CD14-positive monocyte (primary cell): ENCODE data around the gene MLYCD. TPM values are rescaled to one million over a fixed set of nuclear protein-coding genes. Genes with fewer than 3 reads are reported as not detected.

Source experiments
- DNase-seq, 3 donors: peaks; one replicate each; pipeline ENCODE4 v3.0.0-alpha.2; 2011 to 2022
- H2AFZ ChIP-seq: 2 replicates; pipeline ENCODE4 v1.6.0; 2012; ENCODE audit warnings: mild to moderate bottlenecking, low read depth, low read length, inconsistent platforms; ENCODE audit not compliant: insufficient read depth, poor library complexity, severe bottlenecking
- H3K27ac ChIP-seq, 2 donors: 1 replicate in 1 of 2; 2 replicates in 1 of 2; pipeline ENCODE4 v1.5.1; 2012 to 2013; ENCODE audit warnings: low read length in 2 of 2, control low read depth in 1 of 2, inconsistent platforms in 1 of 2, low read depth in 1 of 2, mild to moderate bottlenecking in 1 of 2
- H3K27me3 ChIP-seq, 2 donors: one replicate each; pipeline versions ENCODE4 v1.6.0 to v1.6.1; 2011 to 2013; ENCODE audit warnings: low read length in 2 of 2; ENCODE audit not compliant: control insufficient read depth in 2 of 2, insufficient read depth in 2 of 2
- H3K36me3 ChIP-seq, 2 donors: replicated peaks in 1 of 2; 1 replicate in 1 of 2; 2 replicates in 1 of 2; pipeline versions ENCODE4 v1.5.1 to v1.6.1; 2012 to 2013; ENCODE audit warnings: low read length in 2 of 2, control low read depth in 1 of 2, inconsistent platforms in 1 of 2, mild to moderate bottlenecking in 1 of 2; ENCODE audit not compliant: insufficient read depth in 2 of 2, control insufficient read depth in 1 of 2
- H3K4me1 ChIP-seq, 2 donors: 1 replicate in 1 of 2; 2 replicates in 1 of 2; pipeline versions ENCODE4 v1.5.1 to v1.6.1; 2012 to 2013; ENCODE audit warnings: low read length in 2 of 2, control low read depth in 1 of 2, inconsistent platforms in 1 of 2, mild to moderate bottlenecking in 1 of 2, moderate library complexity in 1 of 2; ENCODE audit not compliant: insufficient read depth in 2 of 2, control insufficient read depth in 1 of 2
- H3K4me2 ChIP-seq: replicated peaks from 2 replicates; pipeline ENCODE3; 2012; ENCODE audit warnings: low read length, moderate library complexity, mild to moderate bottlenecking; ENCODE audit not compliant: poor library complexity, severe bottlenecking; ENCODE audit errors: extremely low read depth
- H3K4me3 ChIP-seq, 3 experiments: fragments of 200-600 bp in 1 of 3; sonication (generic) in 1 of 3; replicated peaks in 1 of 3; 1 replicate in 2 of 3; 2 replicates in 1 of 3; pipeline ENCODE4 v1.5.1; 2011 to 2013; ENCODE audit warnings: low read length in 3 of 3, mild to moderate bottlenecking in 3 of 3, control low read depth in 2 of 3, low read depth in 2 of 3, inconsistent platforms in 1 of 3, moderate library complexity in 1 of 3
- H3K79me2 ChIP-seq: 2 replicates; pipeline ENCODE4 v1.6.0; 2012; ENCODE audit warnings: mild to moderate bottlenecking, control low read depth, inconsistent platforms, low read length, moderate library complexity; ENCODE audit not compliant: insufficient read depth
- H3K9ac ChIP-seq: 2 replicates; pipeline ENCODE4 v1.6.0; 2017; ENCODE audit warnings: low read length, mild to moderate bottlenecking; ENCODE audit not compliant: insufficient read depth, poor library complexity, severe bottlenecking
- H3K9me3 ChIP-seq, 2 donors: replicated peaks in 1 of 2; 1 replicate in 1 of 2; 2 replicates in 1 of 2; pipeline versions ENCODE4 v1.5.1 to v1.6.1; 2012 to 2013; ENCODE audit warnings: low read length in 2 of 2, control low read depth in 1 of 2; ENCODE audit not compliant: control insufficient read depth in 1 of 2, insufficient read depth in 1 of 2
- H4K20me1 ChIP-seq: 2 replicates; pipeline ENCODE4 v1.6.0; 2012; ENCODE audit warnings: mild to moderate bottlenecking, low read length, control low read depth, moderate library complexity; ENCODE audit not compliant: insufficient read depth
- H3K27ac Mint-ChIP-seq, 7 donors: one replicate each; pipeline ENCODE4 v1.8.0; 2020; ENCODE audit warnings: mild to moderate bottlenecking in 7 of 7, mixed read lengths in 7 of 7, moderate library complexity in 6 of 7, inconsistent platforms in 2 of 7
- H3K27me3 Mint-ChIP-seq, 3 donors: one replicate each; pipeline ENCODE4 v1.8.0; 2021 to 2022; ENCODE audit warnings: low read depth in 3 of 3, mild to moderate bottlenecking in 3 of 3, mixed read lengths in 3 of 3, moderate library complexity in 3 of 3, inconsistent platforms in 1 of 3
- H3K36me3 Mint-ChIP-seq, 2 donors: one replicate each; pipeline ENCODE4 v1.8.0; 2020; ENCODE audit warnings: mixed read lengths in 2 of 2, inconsistent platforms in 1 of 2, mild to moderate bottlenecking in 1 of 2
- H3K4me1 Mint-ChIP-seq: one replicate; pipeline ENCODE4 v1.8.0; 2020; ENCODE audit warnings: mild to moderate bottlenecking, mixed read lengths
- H3K4me3 Mint-ChIP-seq, 2 donors: one replicate each; pipeline ENCODE4 v1.8.0; 2020; ENCODE audit warnings: mild to moderate bottlenecking in 2 of 2, mixed read lengths in 2 of 2, moderate library complexity in 1 of 2
- H3K9me3 Mint-ChIP-seq, 7 donors: one replicate each; pipeline ENCODE4 v1.8.0; 2020 to 2022; ENCODE audit warnings: mixed read lengths in 7 of 7, mild to moderate bottlenecking in 6 of 7, moderate library complexity in 6 of 7, inconsistent platforms in 2 of 7
- WGBS: methylation state at CpG from one replicate; pipeline ENCODE4 v1.1.5; 2013; ENCODE audit warnings: missing lambda C conversion rate; ENCODE audit not compliant: insufficient coverage; 5-methylcytosine and 5-hydroxymethylcytosine counted together
- intact Hi-C, 2 donors: fragments of 100-400 bp; cut with micrococcal nuclease; formaldehyde crosslinking; loops; one replicate each; pipeline versions ENCODE4 v1.15.0 to v1.15.1; 2023
- polyA plus RNA-seq, 3 donors: library from polyadenylated mRNA; depleted of rRNA in 1 of 3; unstranded in 2 of 3; stranded (reverse) in 1 of 3; fragments of 300-500 nt in 2 of 3; fragments of >200 nt in 1 of 3; fragmentation: Illumina TruSeq in 2 of 3; gene quantifications; 1 replicate in 2 of 3; 2 replicates in 1 of 3; pipeline ENCODE4 v1.2.3, GENCODE V29; 2012 to 2021
- TF ChIP-seq, protein P1 (sequence below): fragments of 200-600 bp; IDR thresholded peaks from one replicate; pipeline ENCODE4 v1.8.0; 2022; ENCODE audit warnings: antibody characterized with exemption, mild to moderate bottlenecking

MLYCD gene
- polyA plus RNA-seq, 3 donors = 1.2 to 2.4 (median 1.3) TPM

DNA sequence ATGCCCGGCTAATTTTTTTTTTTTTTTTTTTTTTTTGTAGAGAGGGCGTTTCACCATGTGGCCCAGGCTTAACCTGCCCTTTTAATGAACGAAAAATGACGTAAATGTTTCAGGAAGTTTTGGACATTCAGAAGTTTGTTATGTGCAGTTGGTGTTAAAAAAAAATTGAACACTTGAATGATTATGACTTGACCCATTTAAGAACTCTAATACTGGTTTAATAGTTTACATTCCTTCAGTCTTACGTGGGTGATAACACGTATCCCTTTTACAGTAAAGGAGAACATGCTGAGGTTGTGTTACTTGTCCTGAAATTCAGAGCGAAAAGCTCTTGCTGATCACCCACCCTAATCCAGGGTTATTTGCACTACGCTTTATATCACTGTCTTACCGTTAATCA is 1.7 kb downstream of the MLYCD start:
- H3K79me2 ChIP-seq = peaks cover 53% of the 10 kb centered on the region
- Mint-ChIP-seq H3K27ac (no peak overlapping the region), H3K4me3 (no peak overlapping the region), H3K4me1 (peaks cover 26% of the 10 kb centered on the region), H3K36me3 (peaks cover 12 to 30% of the 10 kb centered on the region in 2 donors), H3K9me3 (peaks cover 0 to 2% (median 0%) of the 10 kb centered on the region in 7 donors), H3K27me3 (peaks cover 3 to 10% (median 8%) of the 10 kb centered on the region in 3 donors)
- peaks cover 54% of the 10 kb centered on the region for H4K20me1 ChIP-seq
- peak overlapping the region; percentile 85 for H3K4me2 ChIP-seq
- H3K27me3 ChIP-seq = no peaks in the 10 kb centered on the region
- H3K9ac ChIP-seq = no peak overlapping the region
- TF ChIP-seq, protein P1, sequence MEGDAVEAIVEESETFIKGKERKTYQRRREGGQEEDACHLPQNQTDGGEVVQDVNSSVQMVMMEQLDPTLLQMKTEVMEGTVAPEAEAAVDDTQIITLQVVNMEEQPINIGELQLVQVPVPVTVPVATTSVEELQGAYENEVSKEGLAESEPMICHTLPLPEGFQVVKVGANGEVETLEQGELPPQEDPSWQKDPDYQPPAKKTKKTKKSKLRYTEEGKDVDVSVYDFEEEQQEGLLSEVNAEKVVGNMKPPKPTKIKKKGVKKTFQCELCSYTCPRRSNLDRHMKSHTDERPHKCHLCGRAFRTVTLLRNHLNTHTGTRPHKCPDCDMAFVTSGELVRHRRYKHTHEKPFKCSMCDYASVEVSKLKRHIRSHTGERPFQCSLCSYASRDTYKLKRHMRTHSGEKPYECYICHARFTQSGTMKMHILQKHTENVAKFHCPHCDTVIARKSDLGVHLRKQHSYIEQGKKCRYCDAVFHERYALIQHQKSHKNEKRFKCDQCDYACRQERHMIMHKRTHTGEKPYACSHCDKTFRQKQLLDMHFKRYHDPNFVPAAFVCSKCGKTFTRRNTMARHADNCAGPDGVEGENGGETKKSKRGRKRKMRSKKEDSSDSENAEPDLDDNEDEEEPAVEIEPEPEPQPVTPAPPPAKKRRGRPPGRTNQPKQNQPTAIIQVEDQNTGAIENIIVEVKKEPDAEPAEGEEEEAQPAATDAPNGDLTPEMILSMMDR = no peak
- intact Hi-C loops = no loop called here
- peak overlapping the region in 1 of 3 experiments; percentile 74 for H3K4me3 ChIP-seq
- H2AFZ ChIP-seq = no peak overlapping the region
- peaks cover 15 to 30% of the 10 kb centered on the region in 2 donors for H3K4me1 ChIP-seq
- H3K9me3 ChIP-seq = no peaks in the 10 kb centered on the region
- no peak for DNase-seq
- no peak overlapping the region for H3K27ac ChIP-seq
- peaks cover 2 to 37% of the 10 kb centered on the region in 2 donors for H3K36me3 ChIP-seq
- WGBS = 100% methylated on average over 1 of the region's 9 CpGs

DNA sequence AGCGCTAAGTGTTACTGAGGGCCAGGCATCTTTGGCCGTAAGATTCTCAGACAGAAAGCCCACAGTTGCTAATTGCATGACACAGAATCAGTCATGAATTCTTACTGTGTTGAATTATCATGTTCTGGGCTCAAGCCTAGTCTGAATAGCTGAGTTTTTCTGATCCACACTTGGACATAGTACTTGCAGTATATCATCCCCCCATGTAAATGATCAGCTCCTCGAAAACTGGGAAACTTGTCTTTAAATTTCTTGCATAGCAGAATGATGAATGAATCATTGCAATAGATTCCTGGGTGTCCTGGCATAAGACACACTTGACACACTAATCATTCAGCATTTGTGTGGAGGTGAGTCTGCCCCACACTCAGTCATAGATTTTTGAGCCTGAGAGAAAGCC is 2.2 kb downstream of the MLYCD start:
- Histone ChIP-seq H3K4me3 (no peak overlapping the region), H3K9me3 (no peaks in the 10 kb centered on the region), H2AFZ (no peak overlapping the region), H3K4me2 (no peak overlapping the region), H3K9ac (no peak overlapping the region), H3K27me3 (no peaks in the 10 kb centered on the region), H3K36me3 (peaks cover 2 to 40% of the 10 kb centered on the region in 2 donors), H3K4me1 (peaks cover 15 to 30% of the 10 kb centered on the region in 2 donors), H4K20me1 (peaks cover 59% of the 10 kb centered on the region), H3K27ac (no peak overlapping the region), H3K79me2 (peaks cover 53% of the 10 kb centered on the region)
- DNase-seq = no peak
- TF ChIP-seq, protein P1 = no peak
- no peaks in the 10 kb centered on the region for H3K9me3 Mint-ChIP-seq
- H3K4me1 Mint-ChIP-seq = peaks cover 26% of the 10 kb centered on the region
- no peak overlapping the region for H3K4me3 Mint-ChIP-seq
- peaks cover 14 to 34% of the 10 kb centered on the region in 2 donors for H3K36me3 Mint-ChIP-seq
- H3K27me3 Mint-ChIP-seq = peaks cover 3 to 8% (median 4%) of the 10 kb centered on the region in 3 donors
- intact Hi-C loops = no loop called here
- 100% methylated on average over 2 of the region's 3 CpGs for WGBS
- H3K27ac Mint-ChIP-seq = no peak overlapping the region
